NCI-H2227 (cell line): ENCODE results near the gene EBF3.
A peak's percentile ranks its signal among the peaks of the same experiment; 100 is the strongest.

Experiments used
- DNase-seq: peaks from one replicate; lab custom pipeline; 2025; ENCODE audit not compliant: unreplicated experiment; lab: John Stamatoyannopoulos, UW

The EBF3 gene

GRCh38 chr10:129972145-129972965, 8.3 kb upstream of the EBF3 start:
- no peak for DNase-seq

- peak; percentile 50 for DNase-seq
These were observed 7.5 kb upstream of the EBF3 start for GRCh38 chr10:129971381-129972144.

GRCh38 chr10:129970465-129971364, 6.6 kb upstream of the EBF3 start:
- no peak for DNase-seq

- DNase-seq: no peak
These were observed 5.9 kb upstream of the EBF3 start for GRCh38 chr10:129969911-129970464.

- DNase-seq: no peak
These were observed 5.3 kb upstream of the EBF3 start for GRCh38 chr10:129969184-129969910.

GRCh38 chr10:129968853-129969183, 4.7 kb upstream of the EBF3 start:
- DNase-seq: peak; percentile 1

- no peak for DNase-seq
These were observed 4.2 kb upstream of the EBF3 start for GRCh38 chr10:129968020-129968852.

- no peak for DNase-seq
These were observed 3.5 kb upstream of the EBF3 start for GRCh38 chr10:129967579-129968019.

- DNase-seq: no peak
These were observed 3.0 kb upstream of the EBF3 start for GRCh38 chr10:129966889-129967578.

- no peak for DNase-seq
These were observed 2.4 kb upstream of the EBF3 start for GRCh38 chr10:129966370-129966888.

- DNase-seq: no peak
These were observed 1.9 kb upstream of the EBF3 start for GRCh38 chr10:129965959-129966358.

GRCh38 chr10:129965425-129965808, 1.3 kb upstream of the EBF3 start:
- DNase-seq: no peak

GRCh38 chr10:129964611-129965424, 744 bp upstream of the EBF3 start:
- no peak for DNase-seq

GRCh38 chr10:129962872-129963640, 1.0 kb downstream of the EBF3 start:
- peak; percentile 1 for DNase-seq

GRCh38 chr10:129962031-129962871, 1.8 kb downstream of the EBF3 start:
- no peak for DNase-seq

GRCh38 chr10:129961157-129961701, 2.8 kb downstream of the EBF3 start:
- DNase-seq: no peak
